ENCODE data around the gene DTX4.
A peak's percentile ranks its signal among the peaks of the same experiment; 100 is the strongest.

DTX4 gene

GRCh38 chr11:59182457-59183151 is 10.7 kb downstream of the DTX4 start:
- TF ChIP-seq CTCF (conservative IDR thresholded peaks at IDR 0.05; ENCODE audit: low read depth) = no peak
- CTCF ChIA-PET = interaction anchor here (0.9 kb wide), 1 partner anchor 9 kb away, joined by 3 read pairs; no protein-coding TSS in a partner anchor
- H3K27ac ChIP-seq = no peak overlapping the region
- POLR2A ChIA-PET (ENCODE audit: low non-redundant PET) = no interaction called here
- no peak for DNase-seq (ENCODE audit: low spot score)

DNA sequence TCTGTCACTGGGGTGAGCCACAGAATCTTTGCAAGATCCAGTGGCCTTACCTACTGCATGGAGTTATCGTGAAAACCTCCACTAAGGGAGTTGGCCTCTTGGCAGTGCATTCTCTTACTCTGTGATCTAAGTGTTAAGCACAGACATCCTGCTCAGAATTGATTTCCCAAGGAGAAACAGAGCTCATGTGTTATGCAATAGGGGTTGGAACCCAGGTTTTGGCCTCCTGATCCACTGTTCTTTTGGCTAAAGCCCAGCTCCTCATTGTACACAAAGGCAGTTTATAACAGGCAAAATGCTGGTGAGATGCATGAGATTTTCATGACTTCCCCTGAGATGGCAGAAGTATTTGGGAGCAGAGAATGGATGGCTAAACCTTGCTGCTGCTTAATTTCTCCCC is 11.8 kb downstream of the DTX4 start:
- ChIA-PET CTCF (interaction anchor here (0.6 kb wide), 1 partner anchor 13 kb away, joined by 3 read pairs; no protein-coding TSS in a partner anchor), POLR2A (ENCODE audit: low non-redundant PET) (no interaction called here)
- H3K27ac ChIP-seq = peak overlapping the region; percentile 78
- no peak for DNase-seq (ENCODE audit: low spot score)
- no peak for TF ChIP-seq CTCF (conservative IDR thresholded peaks at IDR 0.05; ENCODE audit: low read depth)

DNA sequence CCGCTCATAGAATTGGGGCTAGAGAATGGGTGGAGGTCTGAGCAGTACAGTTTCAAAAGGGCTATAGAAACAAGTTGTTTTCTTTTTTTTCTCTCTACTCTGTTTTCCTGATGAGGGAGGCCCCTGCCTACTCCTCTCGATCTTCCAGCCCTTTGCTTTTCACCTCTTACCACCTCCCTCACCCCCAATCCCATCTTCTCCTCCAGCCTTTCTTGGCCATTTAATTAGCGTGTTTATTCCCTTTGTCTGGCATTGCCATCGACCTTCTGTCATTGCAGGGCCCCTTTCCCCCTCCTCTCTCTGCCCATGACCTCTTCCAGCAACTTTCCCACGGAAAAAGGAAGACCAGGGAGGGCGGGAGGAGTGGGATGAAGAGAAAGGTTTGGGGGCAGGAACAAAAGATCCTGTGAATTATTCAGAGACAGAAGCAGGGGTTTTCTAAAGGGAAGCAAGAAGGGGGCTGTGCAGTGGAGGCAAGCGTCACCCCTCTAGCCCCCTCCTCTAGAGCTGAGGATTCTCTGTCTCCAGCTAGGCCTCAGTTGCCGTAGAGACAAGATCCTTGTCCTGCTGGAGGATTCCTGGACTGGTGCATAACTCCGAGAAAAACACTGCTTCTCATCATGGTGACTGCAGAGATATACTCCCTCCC is 12.9 kb downstream of the DTX4 start:
- no peak overlapping the region for H3K27ac ChIP-seq
- TF ChIP-seq CTCF (conservative IDR thresholded peaks at IDR 0.05; ENCODE audit: low read depth) = no peak
- CTCF ChIA-PET = no interaction called here
- DNase-seq (ENCODE audit: low spot score) = no peak
- POLR2A ChIA-PET (ENCODE audit: low non-redundant PET) = no interaction called here

DNA sequence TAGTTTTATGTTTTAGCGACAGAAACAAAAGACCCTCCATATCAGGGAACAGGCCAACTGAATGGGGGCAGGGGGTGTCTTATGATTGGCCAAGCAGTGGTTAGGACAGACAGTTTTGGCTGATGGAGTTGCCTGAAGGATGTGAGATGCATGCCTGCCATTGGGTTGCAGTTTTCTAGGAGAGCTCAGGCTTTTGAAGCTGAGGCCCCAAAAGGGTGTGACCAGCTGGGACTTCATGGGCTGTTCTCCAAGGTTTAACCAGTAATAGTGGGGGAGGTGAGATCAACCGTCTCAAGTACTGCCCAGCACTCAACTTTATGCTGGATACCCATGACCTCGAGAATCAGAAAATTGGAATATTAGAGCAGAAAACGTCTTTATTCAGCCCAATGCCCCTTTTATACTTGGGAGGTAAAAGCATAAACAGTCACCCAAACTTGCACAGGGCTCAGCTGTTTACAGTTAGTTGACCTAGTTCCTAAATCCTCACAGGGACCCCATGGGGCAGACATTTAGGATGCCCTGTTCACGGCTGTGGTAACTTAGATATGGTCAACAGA is 13.5 kb downstream of the DTX4 start:
- CTCF ChIA-PET = interaction anchor here (0.6 to 2.3 kb wide), 6 partner anchors 9 to 1744 kb away, joined by 3 to 15 read pairs (median 5); partner anchors contain the start of gene DTX4
- H3K27ac ChIP-seq = no peak overlapping the region
- POLR2A ChIA-PET (ENCODE audit: low non-redundant PET) = no interaction called here
- no peak for DNase-seq (ENCODE audit: low spot score)
- no peak for TF ChIP-seq CTCF (conservative IDR thresholded peaks at IDR 0.05; ENCODE audit: low read depth)

- no peak overlapping the region for H3K27ac ChIP-seq
- CTCF ChIA-PET = interaction anchor here (0.5 to 2.3 kb wide), 7 partner anchors 10 to 1745 kb away, joined by 3 to 15 read pairs (median 4); partner anchors contain the start of gene DTX4
- DNase-seq (ENCODE audit: low spot score) = peak; percentile 34
- POLR2A ChIA-PET (ENCODE audit: low non-redundant PET) = interaction anchor here (0.6 kb wide), 1 partner anchor 14 kb away, joined by 4 read pairs; the partner anchor contains the start of gene DTX4
- peak; percentile 40 for TF ChIP-seq CTCF (conservative IDR thresholded peaks at IDR 0.05; ENCODE audit: low read depth)
Observed at GRCh38 chr11:59186130-59186594, 14.2 kb downstream of the DTX4 start.

DNA sequence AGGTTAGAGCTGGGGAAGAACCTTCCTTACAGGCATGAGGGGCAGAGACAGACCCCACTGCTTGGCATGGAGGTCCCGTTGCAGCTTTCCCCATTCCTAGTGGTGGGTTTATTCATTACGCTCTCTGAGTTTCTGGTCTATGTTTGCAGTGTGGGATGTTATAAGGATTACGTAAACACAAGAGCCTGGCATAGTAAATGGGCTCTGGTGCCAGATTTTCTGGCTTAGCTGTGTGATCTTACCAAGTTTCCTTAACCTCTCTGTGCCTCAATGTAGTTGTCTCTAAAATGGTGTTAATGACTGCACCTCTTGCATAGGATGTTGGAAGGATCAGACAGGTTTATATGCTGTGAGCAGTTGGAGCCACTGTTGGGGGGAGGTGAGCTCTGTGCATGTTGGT is 15.1 kb downstream of the DTX4 start:
- H3K27ac ChIP-seq = no peak overlapping the region; the same call in 1 of the 2 replicates
- no peak for DNase-seq (ENCODE audit: low spot score)
- CTCF ChIA-PET = interaction anchor here (2.3 kb wide), 1 partner anchor 15 kb away, joined by 15 read pairs; the partner anchor contains the start of gene DTX4
- POLR2A ChIA-PET (ENCODE audit: low non-redundant PET) = no interaction called here
- no peak for TF ChIP-seq CTCF (conservative IDR thresholded peaks at IDR 0.05; ENCODE audit: low read depth)
